Stimulated activated CD4-positive, alpha-beta T cell treated with anti-CD3 and anti-CD28 coated beads, TNF-alpha, amount 100 ng/mL, for 1 hour (primary cell): Measurements from ENCODE around the gene TRIM67.
"Not testable (repeated sequence)": the region's sequence is repeated elsewhere in the genome, so short reads cannot be mapped to it uniquely, and the experiment has no call there.

Experiments
- DNase-seq, 3 donors: peaks; one replicate each; pipeline ENCODE4 v3.0.0-alpha.2; 2020; ENCODE audit warnings: low read depth in 3 of 3, low spot score in 1 of 3

The TRIM67 gene

DNA sequence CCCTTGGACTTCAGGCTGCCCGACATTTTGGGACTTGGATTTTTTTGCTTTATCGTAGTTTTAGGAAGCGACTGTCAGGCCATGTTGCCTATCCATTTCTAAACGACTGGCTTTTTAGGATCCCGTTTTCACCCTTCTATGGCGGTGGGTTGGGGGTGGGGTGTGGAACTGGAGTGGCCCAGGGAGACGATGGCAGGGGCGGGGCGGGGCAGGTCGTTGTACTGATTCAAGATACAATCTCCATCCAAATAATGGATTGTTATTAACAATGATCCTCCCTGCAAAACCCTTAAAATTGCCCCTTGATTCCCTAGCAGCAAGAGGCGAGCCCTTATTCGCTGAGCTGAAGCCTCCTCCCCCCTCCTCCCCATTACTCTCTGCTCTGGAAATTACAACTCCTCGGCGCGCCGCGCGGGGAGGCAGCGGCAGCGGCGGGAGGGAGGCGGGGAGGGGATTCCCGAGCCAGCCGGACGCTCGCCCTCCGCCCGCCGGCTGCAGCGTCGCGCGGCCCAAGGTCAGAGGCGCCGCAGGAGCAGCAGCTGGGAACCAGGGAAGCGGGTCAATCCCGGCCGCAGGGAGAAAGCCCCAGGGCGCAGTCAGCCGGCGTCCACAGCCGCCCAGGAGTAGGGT is at the start of gene TRIM67:
TRIM67 (plus strand) TSS at position 392 of the 630 bp plus-strand sequence. CDS start 912 bp downstream, outside the sequence.
- no peak for DNase-seq

DNA sequence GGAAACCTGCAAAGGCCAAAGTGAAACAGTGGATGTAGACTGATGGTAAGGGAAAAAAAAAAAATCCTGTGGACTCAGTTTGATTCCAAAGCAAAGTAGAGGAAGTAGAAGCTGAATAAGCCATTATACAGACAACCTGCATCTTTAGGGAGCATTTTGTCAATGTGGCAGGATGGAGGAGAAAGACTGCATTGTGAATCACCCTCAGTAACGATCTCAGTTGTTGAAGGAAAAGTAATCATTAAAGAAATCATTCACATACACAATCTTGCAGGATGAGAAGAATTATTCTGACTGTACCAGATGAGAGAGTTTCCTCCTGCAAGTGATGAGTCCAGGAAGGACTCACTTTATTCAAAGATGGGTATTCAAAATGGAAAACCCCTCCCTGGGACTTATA is 45.1 kb upstream of the TRIM67 start:
- no peak for DNase-seq

DNA sequence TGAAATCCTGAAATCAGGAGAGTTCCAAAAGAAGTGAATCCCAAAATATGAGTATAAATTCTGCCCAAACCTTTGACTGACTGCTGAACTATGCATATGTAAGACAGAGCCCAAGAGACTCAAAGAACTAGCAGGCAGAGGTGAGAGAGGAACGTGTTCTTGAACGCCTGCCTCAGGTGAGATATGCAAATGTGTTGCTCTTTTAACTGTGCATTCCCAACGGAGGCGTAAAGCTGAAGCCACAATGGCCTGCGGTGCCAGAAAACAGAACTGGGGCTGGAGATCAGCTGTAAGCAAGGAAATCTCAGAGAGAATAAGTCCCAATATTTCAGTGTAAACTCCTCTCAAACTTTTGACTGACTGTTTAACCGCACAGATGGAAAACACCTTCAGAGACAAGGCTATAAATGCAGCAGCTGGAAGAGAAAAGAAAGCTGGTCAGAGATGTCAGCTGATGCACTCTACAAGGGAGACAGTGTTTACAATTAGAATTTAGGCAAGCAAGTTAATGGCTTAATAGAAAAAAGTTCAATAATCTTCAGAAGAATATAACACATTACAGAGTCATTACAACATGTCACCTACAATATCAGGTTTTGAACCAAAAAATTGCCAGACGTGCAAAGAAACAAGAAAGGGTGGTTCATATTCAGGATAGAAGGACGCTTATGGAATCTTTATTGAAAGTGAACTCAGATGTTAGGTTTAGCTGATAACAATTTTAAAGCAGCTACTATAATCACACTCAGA is 43.0 kb upstream of the TRIM67 start:
- no peak for DNase-seq

DNA sequence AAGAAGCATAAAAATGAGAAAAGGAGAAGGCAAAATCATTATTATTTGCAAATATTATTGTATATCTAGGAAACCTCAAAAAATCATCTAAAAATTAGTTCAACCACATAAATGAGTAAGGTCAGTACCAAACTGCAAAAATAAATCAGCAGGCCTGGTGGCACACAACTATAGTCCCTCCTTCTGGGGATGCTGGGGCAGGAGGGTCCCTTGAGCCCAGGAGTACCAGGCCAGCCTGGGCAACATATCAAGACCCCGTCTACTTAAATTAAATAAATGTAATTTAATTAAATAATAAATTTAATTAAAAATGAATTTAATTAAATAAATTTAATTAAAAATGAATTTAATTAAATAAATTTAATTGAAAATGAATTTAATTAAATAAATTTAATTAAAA is 40.3 kb upstream of the TRIM67 start:
- no peak for DNase-seq

DNA sequence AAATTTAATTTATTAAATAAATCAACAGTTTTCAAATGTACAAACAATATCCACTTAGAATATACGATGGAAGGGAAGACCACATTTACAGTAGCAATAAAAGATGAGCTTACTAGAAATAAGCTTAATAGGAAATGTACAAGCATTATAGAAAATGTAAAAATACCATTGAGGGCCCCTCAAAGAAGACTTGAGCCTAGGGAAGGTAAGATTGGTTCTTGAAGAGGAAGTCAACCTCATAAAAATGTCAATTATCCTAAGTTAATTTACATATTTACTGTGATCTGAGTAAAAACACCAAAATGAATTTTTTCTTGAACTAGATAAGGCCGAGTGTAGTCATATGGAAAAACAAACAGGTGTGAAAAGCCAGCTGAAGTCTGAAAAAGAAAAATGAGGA is 39.7 kb upstream of the TRIM67 start:
- DNase-seq, result no peak

DNA sequence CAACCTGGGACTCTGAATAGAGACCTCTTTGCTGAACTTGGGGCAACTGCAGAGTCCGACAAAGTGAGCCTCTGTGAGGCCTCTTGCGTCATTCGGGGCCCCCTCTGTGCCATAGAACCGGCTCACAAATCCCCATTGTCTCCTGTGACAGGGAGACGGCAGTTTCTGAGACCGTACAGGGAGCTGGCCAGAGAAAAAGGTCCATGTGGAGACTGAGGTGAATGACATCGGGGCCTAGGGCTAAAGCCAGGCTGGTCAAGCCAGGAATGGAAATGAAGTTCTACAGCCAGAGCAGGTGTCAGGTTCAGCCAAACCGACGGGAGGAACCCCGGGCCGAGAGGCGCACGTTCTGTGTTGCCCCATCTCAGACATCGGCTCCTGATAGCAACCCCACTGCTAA is 37.1 kb upstream of the TRIM67 start:
- DNase-seq, result no peak

DNA sequence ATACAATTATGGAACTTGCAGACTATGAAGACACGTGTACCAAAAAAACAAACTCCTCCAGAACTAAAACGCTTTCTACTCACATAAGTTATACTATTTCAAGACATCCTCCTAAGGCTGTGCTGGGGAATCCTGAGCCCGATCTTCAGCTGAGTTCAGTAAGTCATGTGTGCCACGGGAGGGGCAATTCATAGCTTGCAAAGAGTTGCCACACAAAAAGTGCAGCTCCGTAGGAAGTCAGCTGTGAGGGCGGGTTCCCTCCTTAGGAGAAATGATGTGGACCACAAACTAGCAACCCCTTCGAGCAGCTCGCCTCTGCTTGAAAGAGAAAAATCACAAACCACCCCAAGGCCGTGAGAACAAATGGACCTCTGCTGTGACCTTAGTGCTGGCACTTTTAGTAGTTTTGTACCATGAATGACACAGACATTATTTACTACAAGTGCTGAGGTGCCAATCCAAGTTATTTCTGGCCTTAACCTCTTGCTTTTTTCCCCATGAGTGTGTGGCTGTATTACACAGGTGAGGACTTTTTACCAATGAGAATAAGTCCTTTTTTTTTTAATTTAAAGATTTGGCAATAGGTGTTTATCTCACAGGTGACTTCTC is 35.8 kb upstream of the TRIM67 start:
- no peak for DNase-seq

DNA sequence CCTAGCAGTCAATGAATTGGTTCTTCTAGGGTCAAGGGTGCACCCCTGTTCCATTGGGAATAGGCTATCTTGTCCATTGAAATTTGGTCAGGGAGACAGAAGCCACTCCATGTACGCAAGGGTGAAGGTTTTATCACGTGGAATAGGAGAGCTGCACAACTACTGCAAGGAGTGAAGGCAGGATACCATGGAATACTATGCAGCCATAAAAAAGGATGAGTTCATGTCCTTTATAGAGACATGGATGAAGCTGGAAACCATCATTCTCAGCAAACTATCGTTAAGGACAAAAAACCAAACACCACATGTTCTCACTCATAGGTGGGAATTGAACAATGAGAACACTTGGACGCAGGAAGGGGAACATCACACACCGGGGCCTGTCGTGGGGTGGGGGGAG is 34.8 kb upstream of the TRIM67 start:
- DNase-seq, result not testable (repeated sequence)

DNA sequence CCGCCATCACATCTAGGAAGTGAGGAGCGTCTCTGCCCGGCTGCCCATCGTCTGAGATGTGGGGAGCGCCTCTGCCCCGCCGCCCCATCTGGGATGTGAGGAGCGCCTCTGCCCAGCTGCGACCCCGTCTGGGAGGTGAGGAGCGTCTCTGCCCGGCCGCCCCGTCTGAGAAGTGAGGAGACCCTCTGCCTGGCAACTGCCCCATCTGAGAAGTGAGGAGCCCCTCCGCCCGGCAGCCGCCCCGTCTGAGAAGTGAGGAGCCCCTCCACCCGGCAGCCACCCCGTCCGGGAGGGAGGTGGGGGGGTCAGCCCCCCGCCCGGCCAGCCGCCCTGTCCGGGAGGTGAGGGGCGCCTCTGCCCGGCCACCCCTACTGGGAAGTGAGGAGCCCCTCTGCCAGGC is 33.4 kb upstream of the TRIM67 start:
- DNase-seq, result not testable (repeated sequence)

DNA sequence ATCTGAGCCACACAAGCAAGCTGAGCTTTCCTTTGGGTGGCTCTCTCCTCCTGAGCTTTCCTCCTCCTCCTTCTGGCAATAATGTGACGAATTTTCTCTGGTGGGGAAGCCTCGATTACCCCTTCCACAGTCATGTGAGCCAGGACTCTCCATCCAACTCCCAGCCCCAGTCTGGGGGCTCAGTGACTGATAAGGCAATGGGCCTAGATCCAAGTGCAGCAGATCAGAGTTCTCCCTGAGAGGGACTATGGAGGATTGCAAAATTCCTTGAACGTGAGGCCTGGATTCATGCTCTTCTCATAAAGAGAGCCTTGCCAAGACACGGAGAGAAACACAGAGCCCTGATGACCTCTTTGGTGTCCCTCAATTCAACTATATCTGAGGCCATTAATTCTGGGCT is 31.3 kb upstream of the TRIM67 start:
- DNase-seq, result no peak

DNA sequence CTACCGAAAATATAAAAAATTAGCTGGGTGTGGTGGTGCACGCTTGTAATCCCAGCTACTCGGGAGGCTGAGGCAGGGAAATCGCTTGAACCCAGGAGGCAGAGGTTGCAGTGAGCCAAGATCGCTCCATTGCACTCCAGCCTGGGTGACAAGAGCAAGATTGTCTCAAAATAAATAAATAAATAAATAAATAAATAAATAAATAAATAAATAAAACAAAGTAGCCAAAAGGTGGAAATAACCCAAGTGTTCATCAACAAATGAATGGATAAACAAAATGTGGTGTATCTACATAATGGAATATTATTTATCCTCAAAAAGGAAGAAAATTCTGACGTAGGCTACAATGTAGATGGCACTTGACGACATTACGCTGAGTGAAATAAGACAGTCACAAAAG is 29.3 kb upstream of the TRIM67 start:
- not testable (repeated sequence) for DNase-seq

DNA sequence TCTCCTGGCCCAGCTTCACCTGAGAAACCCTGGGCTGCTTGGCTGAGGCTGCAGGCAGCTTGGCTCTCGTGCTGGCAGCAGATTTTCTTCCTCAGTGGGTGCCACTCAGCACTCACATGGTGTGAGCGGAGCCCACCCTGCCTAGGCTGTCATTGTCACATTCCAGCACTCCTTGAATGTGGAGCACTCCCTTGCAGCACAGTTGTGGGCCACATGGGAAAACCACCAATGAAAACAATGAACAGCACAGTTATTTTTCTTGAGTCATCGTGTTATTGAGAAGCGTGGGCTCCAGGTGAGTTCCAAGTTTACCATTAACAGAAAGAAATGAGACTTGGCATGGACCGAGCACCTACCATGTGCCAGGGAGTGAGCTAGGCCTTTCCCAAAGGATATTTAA is 27.2 kb upstream of the TRIM67 start:
- DNase-seq, result no peak

DNA sequence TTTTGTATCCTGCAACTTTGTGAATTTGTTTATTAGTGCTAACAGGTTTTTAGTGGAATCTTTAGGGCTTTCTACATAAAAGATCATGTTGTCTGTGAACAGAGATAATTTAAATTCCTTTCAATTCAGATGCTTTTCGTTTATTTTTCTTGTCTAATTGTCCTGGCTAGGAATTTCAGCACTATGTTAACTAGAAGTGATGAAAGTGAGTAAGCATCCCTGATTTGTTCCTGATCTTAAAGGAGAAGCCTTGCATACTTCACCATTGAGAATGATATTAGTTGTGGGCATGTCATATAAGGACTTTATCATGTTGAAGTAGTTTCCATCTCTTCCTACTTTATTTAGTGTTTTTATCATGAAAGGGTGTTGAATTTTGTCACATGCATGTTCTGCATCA is 23.6 kb upstream of the TRIM67 start:
- DNase-seq, result no peak

DNA sequence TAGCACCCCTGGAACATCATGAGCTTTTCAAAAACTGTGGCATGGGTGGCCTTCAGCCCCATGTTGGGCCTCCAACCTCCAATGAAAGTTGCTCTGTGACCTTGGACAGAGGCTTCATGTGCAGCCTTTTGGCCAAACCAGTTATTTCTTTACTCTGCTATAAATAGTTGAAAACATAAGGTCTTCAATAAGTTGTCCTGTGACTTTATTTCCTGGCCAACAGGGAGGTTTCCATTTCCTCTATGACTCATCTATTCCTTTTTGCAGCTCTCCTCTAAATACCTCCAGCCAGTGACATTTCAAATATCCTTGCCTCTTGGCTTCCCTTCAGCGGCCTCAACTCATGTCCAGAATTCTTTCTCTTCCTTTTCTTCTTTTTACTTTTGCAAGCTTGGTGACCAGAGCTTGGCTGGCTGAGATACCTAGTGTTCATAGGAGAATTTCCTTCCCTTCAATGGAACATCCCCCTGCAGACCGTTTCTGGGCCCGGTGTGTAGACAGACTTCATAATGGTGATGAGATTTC is 22.7 kb upstream of the TRIM67 start:
- DNase-seq, result no peak

DNA sequence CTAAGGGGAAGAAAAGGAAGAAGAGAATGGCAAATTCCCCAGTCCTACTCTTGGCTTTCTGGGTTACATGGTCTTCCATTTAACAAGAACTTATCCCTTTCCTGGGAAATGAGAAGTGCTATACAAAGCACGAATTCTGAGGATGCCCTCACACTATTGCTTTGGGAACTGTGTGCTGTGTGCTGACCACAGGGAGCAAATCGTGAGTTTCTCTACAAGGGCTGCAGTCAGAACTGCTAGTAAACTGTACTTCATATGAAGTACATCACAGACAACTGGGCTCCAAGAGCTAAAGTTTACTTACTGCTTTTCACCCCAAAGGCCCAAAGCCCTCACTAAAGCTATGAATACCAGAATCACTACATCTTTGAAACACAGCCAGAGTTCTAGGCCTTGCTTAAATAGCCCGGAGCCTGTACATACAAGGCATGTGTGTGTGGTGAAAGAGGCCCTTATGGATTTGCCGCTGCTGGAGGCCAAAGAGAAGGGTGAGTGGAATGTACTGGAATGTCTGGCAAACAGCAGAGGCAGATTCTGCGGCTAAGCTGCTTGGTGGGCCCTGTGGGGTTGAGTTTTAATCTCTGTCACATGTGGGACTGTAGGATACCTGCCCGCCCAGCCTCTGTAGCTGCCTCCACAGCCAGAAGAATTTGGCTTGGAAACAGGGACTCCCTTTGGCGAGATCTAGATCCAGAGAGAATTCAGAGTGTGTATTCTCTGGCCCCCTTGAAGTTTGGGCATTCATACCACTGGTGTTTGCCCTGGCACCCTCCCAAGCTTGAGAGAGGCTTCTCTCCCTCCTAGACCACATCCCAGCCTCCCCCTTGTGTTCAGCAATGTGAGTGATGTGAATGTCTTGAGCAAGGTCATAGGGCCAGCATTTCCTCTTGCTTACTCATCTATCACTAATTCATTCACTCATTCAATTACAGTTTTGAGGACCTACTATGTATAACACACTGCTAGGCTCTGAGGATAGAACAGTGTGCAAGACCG is 21.9 kb upstream of the TRIM67 start:
- DNase-seq, result no peak

DNA sequence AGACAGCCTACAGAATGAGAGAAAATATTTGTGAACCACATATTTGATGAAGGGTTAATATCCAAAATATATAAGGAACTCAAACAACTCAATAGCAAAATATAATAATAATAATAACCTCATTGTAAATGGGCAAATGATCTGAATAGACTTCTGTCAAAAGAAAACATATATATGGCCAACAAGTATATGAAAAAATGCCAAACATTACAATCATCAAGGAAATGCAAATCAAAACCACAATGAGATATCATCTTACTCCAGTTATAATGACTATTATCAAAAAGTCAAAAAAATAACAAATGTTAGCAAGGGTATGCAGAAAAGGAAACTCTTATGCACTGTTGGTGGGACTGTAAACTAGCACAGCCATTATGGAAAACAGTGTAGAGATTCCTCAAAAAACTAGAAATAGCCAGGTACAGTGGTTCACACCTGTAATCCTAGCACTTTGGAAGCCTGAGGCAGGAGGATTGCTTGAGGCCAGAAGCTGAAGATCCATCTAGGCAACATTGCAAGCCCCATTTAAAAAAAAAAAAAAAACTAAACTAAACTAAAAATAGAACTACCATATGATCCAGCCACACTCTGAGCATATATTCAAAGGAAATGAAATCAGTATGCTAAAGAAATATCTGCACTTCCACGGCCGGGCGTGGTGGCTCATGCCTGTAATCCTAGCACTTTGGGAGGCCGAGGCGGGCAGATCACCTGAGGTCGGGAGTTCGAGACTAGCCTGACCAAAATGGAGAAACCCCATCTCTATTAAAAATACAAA is 17.3 kb upstream of the TRIM67 start:
- no peak for DNase-seq

DNA sequence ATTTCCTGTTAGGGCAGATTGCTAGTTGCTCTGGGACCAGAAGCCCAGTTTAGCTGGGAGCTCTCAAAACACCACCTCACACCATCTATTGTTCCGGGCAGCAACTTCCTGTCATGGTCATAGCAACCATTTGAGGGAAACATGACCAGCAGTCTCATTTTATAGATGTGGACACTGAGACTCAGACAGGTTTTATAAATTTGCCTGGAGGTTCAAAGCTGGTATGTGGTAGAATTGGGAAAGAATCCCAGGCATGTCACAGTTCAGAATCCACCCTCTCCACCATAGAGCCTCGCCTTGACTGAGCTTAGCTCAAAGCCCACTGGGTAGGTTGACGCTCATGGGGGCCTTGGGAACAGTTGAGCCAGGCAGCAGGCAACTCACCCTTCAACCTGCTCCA is 14.0 kb upstream of the TRIM67 start:
- DNase-seq, result no peak

DNA sequence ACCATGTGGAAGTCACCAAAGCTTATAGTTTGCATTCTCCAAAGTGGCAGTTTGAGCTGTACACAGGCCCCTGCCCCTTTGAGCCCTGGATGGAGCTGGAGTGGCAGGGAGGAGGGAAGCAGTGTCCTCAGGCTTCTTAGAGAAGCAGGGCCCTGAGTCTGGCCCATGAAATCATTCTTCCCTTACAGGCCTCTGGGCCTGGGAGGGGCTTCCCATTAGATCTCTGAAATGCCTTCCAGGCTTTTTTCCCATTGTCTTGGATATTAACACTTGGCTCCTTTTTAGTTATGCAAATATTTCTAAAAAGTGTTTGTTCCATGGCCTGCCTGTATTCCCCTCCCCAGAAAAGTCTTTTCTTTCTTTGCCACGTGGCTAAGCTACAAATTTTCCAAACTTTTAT is 10.0 kb upstream of the TRIM67 start:
- no peak for DNase-seq

DNA sequence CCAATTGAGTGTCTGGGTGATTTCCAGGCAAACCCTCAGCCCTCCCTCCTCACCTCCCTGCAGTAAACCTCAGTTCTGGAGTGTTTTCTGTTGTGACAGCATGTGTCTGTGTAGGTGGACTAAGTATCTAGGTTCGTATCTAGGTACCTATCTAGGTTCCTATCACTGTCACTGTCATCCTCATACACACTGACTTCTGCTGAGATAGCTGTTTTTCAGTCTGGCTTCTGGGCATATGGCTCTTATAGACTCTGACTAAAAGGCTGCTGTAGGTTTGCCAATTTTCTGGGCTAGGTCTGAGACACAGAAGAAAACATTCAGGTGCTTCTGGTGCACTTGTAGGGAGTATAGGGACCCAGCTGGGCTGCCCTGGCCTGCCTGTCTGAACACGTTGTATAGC is 8.1 kb upstream of the TRIM67 start:
- DNase-seq, result no peak

DNA sequence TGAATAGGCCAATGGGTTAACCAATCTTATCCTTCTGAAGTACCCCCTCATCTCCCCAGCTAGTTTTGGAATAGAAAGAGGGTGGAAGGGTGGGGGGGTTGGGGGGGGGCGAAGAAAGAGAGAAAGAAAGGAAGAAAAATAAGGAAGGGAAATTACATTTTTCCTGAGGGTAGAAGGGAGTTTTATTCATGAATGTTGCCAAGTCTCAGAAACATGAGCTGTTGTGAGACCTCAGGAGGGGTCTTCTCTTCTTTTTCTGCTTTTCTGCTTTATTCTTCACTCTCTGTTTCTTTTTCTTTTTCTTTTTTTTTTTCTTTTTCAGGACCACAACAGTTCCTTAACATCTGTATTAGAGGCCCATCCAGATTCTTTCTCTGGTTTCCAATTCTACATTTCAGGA is 6.0 kb upstream of the TRIM67 start:
- no peak for DNase-seq
